Measurements from ENCODE around the gene MYO1D.
"Not testable (repeated sequence)": the region's sequence is repeated elsewhere in the genome, so short reads cannot be mapped to it uniquely, and the experiment has no call there.

MYO1D gene

GRCh38 chr17:32887410-32887809, 10.5 kb upstream of the MYO1D start:
- not testable (repeated sequence) for DNase-seq

- not testable (repeated sequence) for DNase-seq
These were observed 10.0 kb upstream of the MYO1D start for GRCh38 chr17:32886951-32887350.

- peak; percentile 87 to 90 (median 88) for DNase-seq
These were observed 5.8 kb upstream of the MYO1D start for GRCh38 chr17:32882734-32883133.

GRCh38 chr17:32882029-32882428, 5.1 kb upstream of the MYO1D start:
- no peak for DNase-seq

- peak; percentile 29 to 47 (median 37) for DNase-seq
These were observed 3.9 kb upstream of the MYO1D start for GRCh38 chr17:32880671-32881453.

- no peak for DNase-seq
These were observed 2.2 kb upstream of the MYO1D start for GRCh38 chr17:32879134-32879533.

GRCh38 chr17:32878211-32878610, 1.3 kb upstream of the MYO1D start:
- peak; percentile 74 to 86 (median 82) for DNase-seq

- peak; percentile 94 to 99 (median 98) for DNase-seq
These were observed 340 bp upstream of the MYO1D start for GRCh38 chr17:32877164-32877764.

- no peak for DNase-seq
These were observed 954 bp downstream of the MYO1D start for GRCh38 chr17:32875923-32876416.

GRCh38 chr17:32875230-32875917, 1.6 kb downstream of the MYO1D start:
- no peak for DNase-seq

- no peak for DNase-seq
These were observed 3.8 kb downstream of the MYO1D start for GRCh38 chr17:32873114-32873513.

GRCh38 chr17:32871746-32872145, 5.2 kb downstream of the MYO1D start:
- DNase-seq: peak; percentile 65 to 76 (median 72)

GRCh38 chr17:32870969-32871368, 6.0 kb downstream of the MYO1D start:
- DNase-seq: no peak

- no peak for DNase-seq
These were observed 6.8 kb downstream of the MYO1D start for GRCh38 chr17:32870027-32870670.

GRCh38 chr17:32869345-32870026, 7.4 kb downstream of the MYO1D start:
- DNase-seq: no peak

GRCh38 chr17:32865141-32865540, 11.8 kb downstream of the MYO1D start:
- no peak for DNase-seq

- no peak for DNase-seq
These were observed 13.4 kb downstream of the MYO1D start for GRCh38 chr17:32863559-32863958.

- DNase-seq: no peak
These were observed 14.0 kb downstream of the MYO1D start for GRCh38 chr17:32862940-32863339.

GRCh38 chr17:32861981-32862380, 14.9 kb downstream of the MYO1D start:
- peak in 2 of 3 donors; percentile 31 to 49 for DNase-seq

GRCh38 chr17:32859857-32860525, 16.9 kb downstream of the MYO1D start:
- no peak for DNase-seq

- DNase-seq: no peak
These were observed 21.3 kb downstream of the MYO1D start for GRCh38 chr17:32855620-32856019.

GRCh38 chr17:32854832-32855389, 22.0 kb downstream of the MYO1D start:
- DNase-seq: no peak

Measured in suppressor macrophage treated with lipopolysaccharide for 1 hour (primary cell).